Stimulated activated naive CD8-positive, alpha-beta T cell treated with anti-CD3 and anti-CD28 coated beads, Interleukin-15, Interleukin-2, amounts not matched to agents 100 ng/mL and 50 ng/mL, for 24 hours (primary cell): ENCODE results near the gene KLHL17.
"Not testable (repeated sequence)": the region's sequence is repeated elsewhere in the genome, so short reads cannot be mapped to it uniquely, and the experiment has no call there.

Experiments
- H3K27ac Mint-ChIP-seq: one replicate; pipeline ENCODE4 v1.8.0; 2021; ENCODE audit warnings: mild to moderate bottlenecking, mixed read lengths
- H3K27me3 Mint-ChIP-seq: one replicate; pipeline ENCODE4 v1.8.0; 2021; ENCODE audit warnings: mixed read lengths
- H3K36me3 Mint-ChIP-seq: one replicate; pipeline ENCODE4 v1.8.0; 2021; ENCODE audit warnings: low read depth, mixed read lengths
- H3K4me1 Mint-ChIP-seq: one replicate; pipeline ENCODE4 v1.8.0; 2021; ENCODE audit warnings: low read depth, mixed read lengths
- H3K4me3 Mint-ChIP-seq: one replicate; pipeline ENCODE4 v1.8.0; 2021; ENCODE audit warnings: mild to moderate bottlenecking, mixed read lengths
- H3K9me3 Mint-ChIP-seq: one replicate; pipeline ENCODE4 v1.8.0; 2021; ENCODE audit warnings: mixed read lengths

KLHL17 gene

GRCh38 chr1:939511-940106 lies 20.8 kb upstream of the KLHL17 start:
- Mint-ChIP-seq H3K4me1 (peaks cover 13% of the 10 kb centered on the region), H3K27ac (no peak overlapping the region), H3K9me3 (no peaks in the 10 kb centered on the region), H3K36me3 (peaks cover under 1% of the 10 kb centered on the region), H3K27me3 (peaks cover 26% of the 10 kb centered on the region), H3K4me3 (no peak overlapping the region)

GRCh38 chr1:940107-941014 lies 20.0 kb upstream of the KLHL17 start:
- Mint-ChIP-seq H3K27me3 (peaks cover 21% of the 10 kb centered on the region), H3K4me1 (peaks cover 9% of the 10 kb centered on the region), H3K9me3 (no peaks in the 10 kb centered on the region), H3K4me3 (peak overlapping the region; percentile 35), H3K27ac (no peak overlapping the region), H3K36me3 (peaks cover 6% of the 10 kb centered on the region)

GRCh38 chr1:941015-941587 lies 19.3 kb upstream of the KLHL17 start:
- no peaks in the 10 kb centered on the region for H3K9me3 Mint-ChIP-seq
- H3K27me3 Mint-ChIP-seq = peaks cover 16% of the 10 kb centered on the region
- no peak overlapping the region for H3K27ac Mint-ChIP-seq

GRCh38 chr1:941588-942383 lies 18.6 kb upstream of the KLHL17 start:
- Mint-ChIP-seq H3K4me1 (peaks cover 9% of the 10 kb centered on the region), H3K27ac (no peak overlapping the region), H3K9me3 (no peaks in the 10 kb centered on the region), H3K36me3 (peaks cover 14% of the 10 kb centered on the region), H3K27me3 (peaks cover 16% of the 10 kb centered on the region), H3K4me3 (peak overlapping the region; percentile 57)

More at GRCh38 chr1:941015-941587, 19.3 kb upstream of the KLHL17 start:
- H3K4me3 Mint-ChIP-seq = peak overlapping the region; percentile 57
- peaks cover 13% of the 10 kb centered on the region for H3K36me3 Mint-ChIP-seq
- H3K4me1 Mint-ChIP-seq = peaks cover 9% of the 10 kb centered on the region

- Mint-ChIP-seq H3K9me3 (no peaks in the 10 kb centered on the region), H3K4me1 (peaks cover 9% of the 10 kb centered on the region), H3K27ac (no peak overlapping the region), H3K4me3 (no peak overlapping the region), H3K27me3 (peaks cover 16% of the 10 kb centered on the region), H3K36me3 (peaks cover 19% of the 10 kb centered on the region)
Observed at GRCh38 chr1:942411-942821, 18.0 kb upstream of the KLHL17 start.

- no peak overlapping the region for H3K4me3 Mint-ChIP-seq
- H3K36me3 Mint-ChIP-seq = peaks cover 19% of the 10 kb centered on the region
- H3K4me1 Mint-ChIP-seq = peaks cover 9% of the 10 kb centered on the region
- peaks cover 13% of the 10 kb centered on the region for H3K27me3 Mint-ChIP-seq
- no peaks in the 10 kb centered on the region for H3K9me3 Mint-ChIP-seq
- no peak overlapping the region for H3K27ac Mint-ChIP-seq
Observed at GRCh38 chr1:942864-943533, 17.4 kb upstream of the KLHL17 start.

- no peaks in the 10 kb centered on the region for H3K9me3 Mint-ChIP-seq
- peaks cover 9% of the 10 kb centered on the region for H3K4me1 Mint-ChIP-seq
- peaks cover 9% of the 10 kb centered on the region for H3K27me3 Mint-ChIP-seq
- no peak overlapping the region for H3K27ac Mint-ChIP-seq
- H3K36me3 Mint-ChIP-seq = peaks cover 21% of the 10 kb centered on the region
- no peak overlapping the region for H3K4me3 Mint-ChIP-seq
Observed at GRCh38 chr1:943545-944340, 16.6 kb upstream of the KLHL17 start.

GRCh38 chr1:944341-945325 lies 15.8 kb upstream of the KLHL17 start:
- Mint-ChIP-seq H3K27me3 (peaks cover 7% of the 10 kb centered on the region), H3K4me1 (peaks cover 9% of the 10 kb centered on the region)

GRCh38 chr1:945688-946556 lies 14.5 kb upstream of the KLHL17 start:
- no peaks in the 10 kb centered on the region for H3K9me3 Mint-ChIP-seq
- H3K36me3 Mint-ChIP-seq = peaks cover 42% of the 10 kb centered on the region
- H3K27ac Mint-ChIP-seq = no peak overlapping the region
- peaks cover 5% of the 10 kb centered on the region for H3K27me3 Mint-ChIP-seq
- H3K4me1 Mint-ChIP-seq = peaks cover 5% of the 10 kb centered on the region
- H3K4me3 Mint-ChIP-seq = no peak overlapping the region

More at GRCh38 chr1:944341-945325, 15.8 kb upstream of the KLHL17 start:
- Mint-ChIP-seq H3K36me3 (peaks cover 30% of the 10 kb centered on the region), H3K4me3 (no peak overlapping the region), H3K9me3 (no peaks in the 10 kb centered on the region), H3K27ac (no peak overlapping the region)

GRCh38 chr1:946811-947210 lies 13.6 kb upstream of the KLHL17 start:
- H3K4me3 Mint-ChIP-seq, H3K4me1 Mint-ChIP-seq: not testable (repeated sequence)

GRCh38 chr1:947958-948357 lies 12.4 kb upstream of the KLHL17 start:
- Mint-ChIP-seq H3K4me3 (no peak overlapping the region), H3K27ac (no peak overlapping the region), H3K36me3 (peaks cover 48% of the 10 kb centered on the region), H3K9me3 (no peaks in the 10 kb centered on the region), H3K27me3 (no peaks in the 10 kb centered on the region), H3K4me1 (no peaks in the 10 kb centered on the region)

More at GRCh38 chr1:946811-947210, 13.6 kb upstream of the KLHL17 start:
- peaks cover 48% of the 10 kb centered on the region for H3K36me3 Mint-ChIP-seq
- H3K9me3 Mint-ChIP-seq, H3K27me3 Mint-ChIP-seq, H3K27ac Mint-ChIP-seq: not testable (repeated sequence)

- Mint-ChIP-seq H3K27ac (no peak overlapping the region), H3K36me3 (peaks cover 62% of the 10 kb centered on the region), H3K9me3 (no peaks in the 10 kb centered on the region), H3K4me1 (no peaks in the 10 kb centered on the region), H3K27me3 (no peaks in the 10 kb centered on the region), H3K4me3 (no peak overlapping the region)
Observed at GRCh38 chr1:950268-950667, 10.1 kb upstream of the KLHL17 start.
